HUDEP-2 (cell line): ENCODE measurements around the gene OAS2.
A peak's percentile ranks its signal among the peaks of the same experiment; 100 is the strongest.

Experiments used
- DNase-seq, 76 experiments: peaks; one replicate each; lab custom pipeline; 2025; ENCODE audit not compliant: unreplicated experiment in 76 of 76; lab: John Stamatoyannopoulos, UW

Gene OAS2

DNA sequence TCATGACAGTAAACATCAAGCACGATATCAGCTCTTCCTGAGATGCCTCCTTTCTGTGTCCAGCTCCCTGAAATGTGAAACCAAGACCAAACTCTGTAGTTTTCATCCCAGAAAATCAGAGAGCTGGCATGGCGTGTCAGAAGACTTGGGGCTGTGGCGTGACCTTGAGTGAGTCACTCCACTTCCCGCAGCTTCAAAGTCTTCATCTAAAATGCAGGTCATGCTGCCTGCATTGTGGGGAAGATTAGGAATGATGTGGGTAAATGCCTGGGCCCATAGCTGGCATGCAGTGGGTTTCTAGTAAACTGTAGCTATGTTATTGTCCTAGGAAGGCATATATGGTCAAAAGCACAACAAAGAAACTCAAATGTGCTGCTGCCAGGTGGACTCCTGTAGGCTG, 28.8 kb downstream of the OAS2 start:
- DNase-seq = no peak

DNA sequence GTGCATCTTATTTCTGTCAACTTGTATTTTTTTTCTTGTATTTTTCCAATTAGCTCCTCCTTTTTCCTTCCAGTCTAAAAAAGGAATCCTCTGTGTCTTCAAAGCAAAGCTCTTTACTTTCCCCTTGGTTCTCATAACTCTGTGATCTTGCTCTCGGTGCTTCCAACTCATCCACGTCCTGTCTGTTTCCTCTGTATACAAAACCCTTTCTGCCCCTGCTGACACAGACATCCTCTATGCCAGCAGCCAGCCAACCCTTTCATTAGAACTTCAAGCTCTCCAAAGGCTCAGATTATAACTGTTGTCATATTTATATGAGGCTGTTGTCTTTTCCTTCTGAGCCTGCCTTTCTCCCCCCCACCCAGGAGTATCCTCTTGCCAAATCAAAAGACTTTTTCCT, 32.4 kb downstream of the OAS2 start:
- DNase-seq = no peak

GRCh38 chr12:113014565-113014964, 36.2 kb downstream of the OAS2 start:
- DNase-seq = no peak

DNA sequence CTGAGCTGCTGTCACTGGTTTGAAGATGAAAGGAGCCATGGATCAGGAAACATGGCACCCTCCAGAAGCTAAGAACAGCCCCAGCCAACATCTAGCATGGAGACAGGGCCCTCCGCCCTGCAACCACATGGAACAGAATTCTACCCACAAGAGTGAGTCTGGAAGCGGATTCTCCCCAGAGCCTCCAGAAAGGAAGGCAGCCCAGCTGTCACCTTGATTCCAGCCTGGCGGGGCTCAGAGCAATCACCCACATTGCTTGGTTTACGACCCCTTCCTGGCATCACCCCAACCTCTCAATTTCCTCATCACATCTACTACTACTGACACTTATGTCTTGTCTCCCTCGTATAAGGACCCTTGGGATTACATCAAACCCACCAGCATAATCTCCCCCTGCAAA, 38.5 kb downstream of the OAS2 start:
- no peak for DNase-seq

DNA sequence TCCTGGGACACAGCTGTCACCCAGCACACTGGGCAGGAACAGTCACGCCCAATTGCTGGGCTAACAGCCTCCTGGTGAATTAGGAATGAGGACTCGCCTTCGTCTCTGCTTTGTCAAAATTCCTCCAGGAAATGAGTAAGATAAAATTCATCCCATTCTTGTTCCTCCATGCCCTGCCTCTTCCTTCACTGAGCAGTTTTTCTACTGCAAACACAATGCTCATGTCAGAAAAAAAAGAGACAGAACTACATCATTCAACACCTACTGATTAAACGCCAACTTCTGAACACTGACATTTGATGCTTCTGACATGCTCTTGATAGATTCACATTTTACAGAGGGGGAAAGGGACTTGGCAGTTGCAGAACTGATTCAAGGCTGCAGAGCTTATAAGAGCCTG, 40.7 kb downstream of the OAS2 start:
- no peak for DNase-seq

- DNase-seq = no peak
Observed at GRCh38 chr12:113021500-113021899, 43.2 kb downstream of the OAS2 start.

DNA sequence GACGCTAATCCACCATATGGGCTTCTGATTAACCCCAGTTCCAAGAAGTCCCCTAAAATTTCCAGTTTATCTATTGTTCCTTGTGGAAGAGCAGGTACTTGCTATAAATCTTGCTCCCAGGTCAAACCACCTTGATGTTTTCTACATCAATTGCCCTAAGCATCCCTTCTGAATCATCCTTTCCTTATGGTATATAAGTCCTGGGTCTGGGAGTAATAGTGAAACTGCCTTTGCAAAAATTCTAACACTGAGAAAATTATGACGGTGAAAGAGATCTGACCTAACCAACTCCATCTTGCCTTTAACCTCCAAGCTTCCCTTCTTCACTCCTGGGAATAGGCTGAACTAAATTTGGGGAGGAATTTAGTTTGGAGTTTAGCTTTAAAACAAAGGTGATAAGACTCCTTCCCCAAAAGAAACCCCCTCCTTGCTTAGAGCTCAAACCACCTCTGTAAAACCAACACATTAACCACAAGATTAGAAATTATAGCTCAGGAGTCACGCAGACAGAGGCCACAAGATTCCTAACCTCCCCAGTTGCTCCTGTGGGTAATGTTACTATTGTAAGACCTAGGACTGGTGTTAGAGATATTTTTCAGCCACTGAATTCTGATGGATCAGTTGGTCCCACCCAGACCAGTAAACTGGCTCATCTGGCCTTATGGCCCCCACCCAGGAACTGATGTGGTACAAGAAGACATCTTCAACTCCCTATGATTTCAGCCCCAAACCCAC, 44.4 kb downstream of the OAS2 start:
- no peak for DNase-seq

DNA sequence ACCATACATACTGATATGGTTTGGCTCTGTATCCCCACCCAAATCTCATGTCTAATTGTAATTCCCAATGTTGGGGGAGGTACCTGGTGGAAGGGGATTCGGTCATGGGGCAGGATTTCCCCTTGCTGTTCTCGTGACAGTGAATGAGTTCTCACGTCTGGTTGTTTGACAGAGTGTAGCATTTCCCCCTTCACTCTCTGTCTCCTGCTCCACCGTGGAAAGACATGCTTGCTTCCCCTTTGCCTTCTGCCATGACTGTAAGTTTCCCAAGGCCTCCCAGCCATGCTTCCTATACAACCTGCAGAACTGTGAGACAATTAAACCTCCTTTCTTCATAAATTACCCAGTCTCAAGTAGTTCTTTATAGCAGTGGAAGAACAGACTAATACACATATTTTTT, 49.4 kb downstream of the OAS2 start:
- DNase-seq = no peak

DNA sequence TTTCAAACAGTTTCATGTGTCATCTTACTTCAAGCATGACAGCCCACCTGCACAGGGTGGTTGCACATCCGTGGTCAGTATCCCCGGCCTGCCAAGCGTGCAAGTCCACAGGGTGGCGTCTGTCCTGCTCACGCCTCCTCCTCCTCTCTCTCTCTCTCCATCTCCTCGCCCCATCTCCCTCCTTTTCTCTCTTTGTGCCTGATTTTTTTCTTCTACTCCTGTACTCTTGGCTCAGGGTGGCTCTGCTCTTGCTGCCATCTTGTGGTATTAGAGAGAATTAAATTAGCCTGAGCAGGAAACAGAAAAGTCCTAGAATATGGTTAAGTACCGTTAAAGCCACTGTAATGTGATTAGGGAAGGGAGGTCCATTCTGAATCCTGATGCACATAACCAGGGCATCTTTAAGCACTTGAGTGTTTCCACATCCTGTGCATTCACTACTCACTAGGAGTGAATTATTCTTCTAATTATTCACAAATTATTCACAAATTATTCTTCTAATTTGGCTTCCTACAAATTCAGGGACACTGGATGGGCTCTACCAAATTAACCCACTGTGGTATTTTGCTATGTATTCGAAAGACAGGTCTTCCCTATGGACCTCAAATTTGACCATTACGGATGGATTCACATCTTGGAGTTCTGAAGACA, 52.7 kb downstream of the OAS2 start:
- DNase-seq = peak in 2 of 76 experiments; percentile 2 to 11

DNA sequence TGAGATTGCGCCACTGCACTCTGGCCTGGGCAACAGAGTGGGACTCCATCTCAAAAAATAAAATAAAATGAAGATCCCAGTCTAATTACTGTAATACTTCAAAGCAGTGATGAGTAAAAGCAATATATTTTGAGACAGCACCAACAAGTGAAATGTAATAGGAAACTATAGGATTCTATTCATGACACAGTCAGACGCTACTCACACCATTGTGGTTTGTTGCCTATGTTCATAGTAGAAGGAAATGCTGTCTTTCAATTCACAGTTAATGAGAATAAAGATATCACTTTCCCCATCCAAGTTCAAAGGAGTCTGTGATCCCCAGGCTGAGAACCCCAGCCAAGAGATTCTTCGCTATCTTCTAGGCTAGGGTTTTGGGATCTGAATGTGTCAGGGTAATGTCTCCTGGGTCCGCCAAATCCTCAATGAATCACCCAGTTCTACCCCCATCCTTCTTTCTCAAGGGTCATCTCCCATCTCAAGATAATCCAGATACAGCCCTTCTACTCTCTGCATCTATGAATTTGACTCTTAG, 61.7 kb downstream of the OAS2 start:
- no peak for DNase-seq

DNA sequence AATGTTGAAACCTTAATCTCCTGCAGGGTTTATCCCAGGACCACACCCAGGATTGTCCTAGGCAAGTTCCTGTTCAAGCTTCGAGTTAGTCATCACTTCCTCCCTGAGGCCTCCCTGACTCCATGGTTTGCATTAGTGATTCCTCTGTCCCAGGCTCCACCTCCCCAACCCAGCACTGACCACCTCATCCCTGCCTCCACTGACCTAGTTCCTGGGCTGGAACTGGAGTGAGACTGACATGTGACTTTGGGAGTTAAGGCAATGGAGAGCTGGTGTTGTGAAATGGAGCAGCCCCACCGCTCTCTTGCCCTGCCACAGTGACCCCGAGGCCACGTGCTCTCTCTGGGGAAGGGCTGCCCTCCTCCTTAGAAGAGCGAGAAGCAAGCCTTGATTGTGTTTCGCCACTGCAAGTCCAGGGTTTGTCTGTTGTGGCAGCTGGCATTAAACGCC, 62.4 kb downstream of the OAS2 start:
- DNase-seq = no peak

DNA sequence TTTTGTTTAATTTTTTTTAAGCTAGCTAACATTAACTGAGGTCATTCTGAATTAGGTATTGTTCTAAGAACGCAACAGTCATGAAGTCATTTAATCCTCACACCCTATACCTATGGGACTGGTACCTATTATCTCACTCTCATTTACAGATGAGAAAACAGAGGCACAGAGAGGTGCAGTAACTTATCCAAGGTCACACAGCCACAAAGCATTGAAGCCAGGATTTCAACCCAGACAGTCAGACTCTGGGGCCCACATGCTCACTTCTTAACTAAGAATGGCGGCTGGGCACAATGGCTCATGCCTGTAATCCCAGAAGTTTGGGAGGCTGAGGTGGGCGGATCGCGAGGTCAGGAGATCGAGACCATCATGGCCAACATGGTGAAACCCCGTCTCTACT, 63.2 kb downstream of the OAS2 start:
- DNase-seq = no peak

DNA sequence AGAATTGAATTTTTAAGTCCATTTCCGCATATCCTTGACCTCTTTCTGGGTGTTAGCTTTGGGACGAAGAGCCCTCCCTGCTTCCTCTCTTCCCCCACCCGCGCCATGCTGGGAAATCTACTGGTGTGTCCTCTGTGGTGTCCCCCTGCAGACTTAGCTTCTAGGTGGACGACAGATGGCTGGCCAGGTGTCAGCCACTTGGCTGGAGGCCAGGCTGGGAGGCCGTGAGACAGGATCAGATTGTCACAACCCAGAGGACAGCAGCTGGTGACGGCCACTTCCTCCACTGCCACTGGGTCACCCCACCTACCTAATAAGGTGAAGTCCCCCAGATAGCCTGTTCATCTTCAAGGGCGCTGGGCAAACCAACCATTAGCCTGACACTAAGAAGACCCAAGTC, 64.9 kb downstream of the OAS2 start:
- no peak for DNase-seq

DNA sequence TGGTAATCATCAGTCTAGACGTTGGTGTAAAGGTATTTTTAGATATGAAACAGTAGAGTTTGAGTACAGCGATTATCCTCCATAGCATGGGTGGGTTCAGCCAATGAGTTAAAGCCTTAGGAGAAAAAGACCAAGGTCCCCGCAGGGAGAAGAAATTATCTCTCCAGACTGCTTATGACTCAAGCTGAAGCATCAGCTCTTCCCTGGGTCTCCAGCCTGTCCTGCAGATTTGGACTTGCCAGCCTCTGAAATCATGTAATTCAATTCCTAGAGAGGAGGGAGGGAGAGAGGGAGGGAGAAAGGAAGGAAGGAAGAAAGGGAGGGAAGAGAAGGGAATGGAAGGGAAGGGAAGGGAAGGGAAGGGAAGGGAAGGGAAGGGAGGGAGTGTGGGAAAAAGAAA, 66.2 kb downstream of the OAS2 start:
- no peak for DNase-seq

GRCh38 chr12:113048716-113049127, 70.4 kb downstream of the OAS2 start:
- DNase-seq = peak in 43 of 76 experiments; percentile 2 to 73 (median 29)

DNA sequence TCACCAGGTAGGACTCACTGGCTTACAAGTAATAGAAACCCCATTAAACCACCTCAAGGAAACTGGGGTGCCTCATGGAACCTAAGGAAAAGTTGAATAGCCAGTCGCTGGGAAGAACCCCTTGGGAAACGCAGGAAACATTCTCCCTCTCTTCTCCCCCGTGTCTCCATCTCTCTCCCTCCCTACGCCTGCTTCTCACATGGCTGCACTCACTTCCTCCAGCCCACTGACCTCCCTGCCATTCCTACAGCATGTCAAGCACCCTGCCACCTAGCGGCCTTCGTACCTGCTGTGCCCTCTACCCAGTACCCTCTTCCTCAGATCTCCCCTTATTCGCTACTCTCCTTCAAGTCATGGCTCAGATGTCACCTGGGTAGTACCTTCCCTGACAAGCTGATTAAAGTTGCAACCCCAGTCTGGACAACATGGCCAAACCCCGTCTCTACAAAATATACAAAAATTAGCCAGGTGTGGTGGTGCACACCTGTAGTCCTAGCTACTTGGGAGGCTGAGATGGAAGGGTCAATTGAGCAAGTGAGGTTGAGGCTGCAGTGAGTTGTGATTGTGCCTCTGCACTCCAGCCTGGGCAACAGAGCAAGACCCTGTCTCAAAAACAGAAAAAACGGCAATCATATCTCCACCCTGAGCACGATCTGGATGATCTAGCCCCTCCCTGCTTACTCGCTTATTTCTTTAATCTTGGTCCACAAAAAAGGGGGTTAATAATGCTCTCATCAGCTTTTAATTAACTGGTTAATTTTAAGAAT, 71.8 kb downstream of the OAS2 start:
- DNase-seq = peak in 15 of 76 experiments; percentile 1 to 35 (median 7)

DNA sequence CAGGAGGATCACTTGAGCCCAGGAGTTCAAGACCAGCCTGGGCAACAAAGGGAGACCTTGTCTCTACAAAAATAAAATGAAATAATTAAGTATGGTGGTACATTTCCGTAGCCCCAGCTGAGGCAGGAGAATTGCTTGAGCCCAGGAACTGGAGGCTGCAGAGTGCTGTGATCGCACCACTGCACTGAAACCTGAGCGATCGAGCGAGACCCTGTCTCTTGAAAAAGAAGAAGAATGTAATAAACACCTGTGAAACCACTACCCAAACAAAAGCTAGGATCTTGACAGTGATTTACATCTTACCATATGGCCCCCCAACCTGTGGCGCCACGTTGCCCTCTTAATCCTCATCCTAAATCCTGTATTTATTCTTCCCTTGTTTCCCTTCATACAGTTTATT, 72.5 kb downstream of the OAS2 start:
- DNase-seq = no peak

DNA sequence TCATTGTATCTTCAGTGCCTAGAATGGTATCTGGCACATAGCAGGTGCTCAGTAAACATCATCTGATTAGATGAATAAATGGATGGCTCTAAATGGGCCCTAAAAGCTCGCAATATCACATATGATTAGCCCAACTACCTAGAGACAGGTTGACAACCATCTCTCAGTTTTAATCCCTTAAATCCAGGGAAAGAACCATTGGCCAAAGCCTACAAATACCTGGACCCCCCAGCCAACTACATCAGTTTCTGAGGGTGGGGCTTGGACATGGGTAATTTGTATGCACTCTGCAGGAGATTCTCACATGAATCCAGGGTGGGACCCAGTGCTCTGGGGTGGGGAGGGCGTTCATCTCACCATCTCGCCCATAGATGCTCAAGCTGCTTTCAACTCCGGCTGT, 73.4 kb downstream of the OAS2 start:
- no peak for DNase-seq

GRCh38 chr12:113052326-113052725, 74.0 kb downstream of the OAS2 start:
- DNase-seq = no peak

DNA sequence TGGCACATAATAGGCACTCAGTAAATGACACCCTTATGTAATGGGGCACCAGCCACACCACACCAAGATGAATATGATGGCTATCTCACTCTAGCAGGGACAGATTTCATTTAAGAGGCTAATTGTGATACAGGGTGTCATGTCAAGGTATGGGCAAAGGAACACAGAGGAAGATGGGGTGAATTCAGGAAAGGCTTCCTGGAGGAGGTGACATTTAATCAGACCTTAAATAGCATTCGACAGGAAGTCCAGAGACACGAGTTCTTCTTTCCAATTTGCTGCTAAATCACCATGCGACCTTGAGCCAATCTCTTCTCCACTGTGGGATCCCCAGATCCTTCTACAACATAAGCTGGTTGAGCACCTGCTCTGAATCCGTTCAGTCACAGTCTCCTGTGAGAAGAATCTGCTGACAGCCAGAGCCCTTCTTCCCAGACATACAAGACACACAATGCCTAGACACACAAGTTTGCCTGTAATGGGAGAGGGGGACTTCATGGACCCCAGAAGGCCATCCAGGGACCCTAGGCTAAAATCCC, 76.7 kb downstream of the OAS2 start:
- no peak for DNase-seq
